ENCODE data around the gene OR14I1. TPM values are rescaled to one million over a fixed set of nuclear protein-coding genes. Genes with fewer than 3 reads are reported as not detected.
A peak's percentile ranks its signal among the peaks of the same experiment; 100 is the strongest.

Gene OR14I1
- total RNA-seq, 3 donors from 2014 or later (not counting 1 experiment from before 2014, with no cell fraction given) = not detected

- H3K27ac Mint-ChIP-seq = no peak overlapping the region
- Histone ChIP-seq H3K4me3 (ENCODE audit: low read length) (no peak overlapping the region), H3K36me3 (ENCODE audit: control insufficient read depth, insufficient read depth, low read length) (no peaks in the 10 kb centered on the region), H3K27ac (ENCODE audit: low read length) (no peak overlapping the region), H3K27me3 (ENCODE audit: control insufficient read depth, insufficient read depth, low read length) (no peaks in the 10 kb centered on the region), H3K9me3 (ENCODE audit: control insufficient read depth, insufficient read depth, low read length) (no peaks in the 10 kb centered on the region), H3K4me1 (ENCODE audit: control insufficient read depth, insufficient read depth, low read length) (no peaks in the 10 kb centered on the region)
- WGBS (ENCODE audit: insufficient coverage) = 78% methylated on average over 3 of the region's 3 CpGs
- intact Hi-C loops (cut with micrococcal nuclease) = no loop called here
- H3K27me3 Mint-ChIP-seq (ENCODE audit: low read depth in 2 of 2) = peaks cover 8 to 22% of the 10 kb centered on the region in 2 donors
- TF ChIP-seq, protein P1, sequence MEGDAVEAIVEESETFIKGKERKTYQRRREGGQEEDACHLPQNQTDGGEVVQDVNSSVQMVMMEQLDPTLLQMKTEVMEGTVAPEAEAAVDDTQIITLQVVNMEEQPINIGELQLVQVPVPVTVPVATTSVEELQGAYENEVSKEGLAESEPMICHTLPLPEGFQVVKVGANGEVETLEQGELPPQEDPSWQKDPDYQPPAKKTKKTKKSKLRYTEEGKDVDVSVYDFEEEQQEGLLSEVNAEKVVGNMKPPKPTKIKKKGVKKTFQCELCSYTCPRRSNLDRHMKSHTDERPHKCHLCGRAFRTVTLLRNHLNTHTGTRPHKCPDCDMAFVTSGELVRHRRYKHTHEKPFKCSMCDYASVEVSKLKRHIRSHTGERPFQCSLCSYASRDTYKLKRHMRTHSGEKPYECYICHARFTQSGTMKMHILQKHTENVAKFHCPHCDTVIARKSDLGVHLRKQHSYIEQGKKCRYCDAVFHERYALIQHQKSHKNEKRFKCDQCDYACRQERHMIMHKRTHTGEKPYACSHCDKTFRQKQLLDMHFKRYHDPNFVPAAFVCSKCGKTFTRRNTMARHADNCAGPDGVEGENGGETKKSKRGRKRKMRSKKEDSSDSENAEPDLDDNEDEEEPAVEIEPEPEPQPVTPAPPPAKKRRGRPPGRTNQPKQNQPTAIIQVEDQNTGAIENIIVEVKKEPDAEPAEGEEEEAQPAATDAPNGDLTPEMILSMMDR (IDR thresholded peaks at IDR 0.05) = no peak
- no peak overlapping the region for H3K4me3 Mint-ChIP-seq
- no peak for ATAC-seq
- H3K4me1 Mint-ChIP-seq = no peaks in the 10 kb centered on the region
- H3K36me3 Mint-ChIP-seq = no peaks in the 10 kb centered on the region
- H3K9me3 Mint-ChIP-seq = peaks cover 0 to 4% of the 10 kb centered on the region in 2 donors
- DNase-seq = no peak
These were observed 5.8 kb downstream of the OR14I1 start for GRCh38 chr1:248696774-248697173.

DNA sequence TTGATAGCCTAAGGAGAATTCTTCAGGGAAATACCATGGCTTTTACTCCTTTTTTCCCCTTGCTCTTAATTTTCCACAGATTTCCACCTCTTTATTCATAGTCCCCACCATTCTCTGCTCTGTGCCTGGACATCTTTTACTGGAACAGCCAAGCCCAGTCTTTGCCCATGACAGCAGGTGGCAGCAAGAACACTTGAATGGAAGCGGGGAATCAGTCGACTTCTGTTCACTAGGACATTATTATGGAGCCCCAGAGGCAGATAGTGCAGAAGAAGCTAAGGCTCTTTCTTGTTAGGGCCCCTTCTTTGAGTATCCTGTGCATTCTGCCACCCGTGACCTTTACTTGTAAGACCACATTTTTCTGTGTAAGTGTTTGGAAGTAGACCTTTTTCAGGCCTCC, 6.3 kb downstream of the OR14I1 start:
- no peaks in the 10 kb centered on the region for H3K36me3 Mint-ChIP-seq
- Histone ChIP-seq H3K4me3 (ENCODE audit: low read length) (no peak overlapping the region), H3K9me3 (ENCODE audit: control insufficient read depth, insufficient read depth, low read length) (no peaks in the 10 kb centered on the region), H3K27me3 (ENCODE audit: control insufficient read depth, insufficient read depth, low read length) (no peaks in the 10 kb centered on the region), H3K27ac (ENCODE audit: low read length) (no peak overlapping the region), H3K4me1 (ENCODE audit: control insufficient read depth, insufficient read depth, low read length) (no peaks in the 10 kb centered on the region), H3K36me3 (ENCODE audit: control insufficient read depth, insufficient read depth, low read length) (no peaks in the 10 kb centered on the region)
- peaks cover 8 to 22% of the 10 kb centered on the region in 2 donors for H3K27me3 Mint-ChIP-seq (ENCODE audit: low read depth in 2 of 2)
- no peak for ATAC-seq
- no peaks in the 10 kb centered on the region for H3K4me1 Mint-ChIP-seq
- peaks cover 0 to 4% of the 10 kb centered on the region in 2 donors for H3K9me3 Mint-ChIP-seq
- DNase-seq = peak in 1 of 2 donors; percentile 16
- intact Hi-C loops (cut with micrococcal nuclease) = no loop called here
- no peak overlapping the region for H3K4me3 Mint-ChIP-seq
- no peak overlapping the region for H3K27ac Mint-ChIP-seq
- WGBS (ENCODE audit: insufficient coverage) = 70% methylated on average over 3 of the region's 3 CpGs
- TF ChIP-seq, protein P1 (IDR thresholded peaks at IDR 0.05) = no peak

- no peak for ATAC-seq
These were observed 7.0 kb downstream of the OR14I1 start for GRCh38 chr1:248695451-248696132.

More at GRCh38 chr1:248695451-248696132, 7.0 kb downstream of the OR14I1 start:
- Histone ChIP-seq H3K27ac (ENCODE audit: low read length) (no peak overlapping the region), H3K27me3 (ENCODE audit: control insufficient read depth, insufficient read depth, low read length) (no peaks in the 10 kb centered on the region), H3K36me3 (ENCODE audit: control insufficient read depth, insufficient read depth, low read length) (no peaks in the 10 kb centered on the region), H3K4me1 (ENCODE audit: control insufficient read depth, insufficient read depth, low read length) (no peaks in the 10 kb centered on the region), H3K4me3 (ENCODE audit: low read length) (no peak overlapping the region), H3K9me3 (ENCODE audit: control insufficient read depth, insufficient read depth, low read length) (no peaks in the 10 kb centered on the region)
- Mint-ChIP-seq H3K9me3 (peaks cover 0 to 4% of the 10 kb centered on the region in 2 donors), H3K36me3 (no peaks in the 10 kb centered on the region), H3K27ac (no peak overlapping the region), H3K4me3 (no peak overlapping the region), H3K27me3 (ENCODE audit: low read depth in 2 of 2) (peaks cover 8 to 22% of the 10 kb centered on the region in 2 donors), H3K4me1 (no peaks in the 10 kb centered on the region)
- DNase-seq = no peak
- TF ChIP-seq, protein P1 (IDR thresholded peaks at IDR 0.05) = no peak
- 90% methylated on average over 12 of the region's 13 CpGs for WGBS (ENCODE audit: insufficient coverage)
- intact Hi-C loops (cut with micrococcal nuclease) = no loop called here

Measured in natural killer cell (primary cell).